ENCODE data around the gene TEPSIN. TPM values are rescaled to one million over a fixed set of nuclear protein-coding genes. Genes with fewer than 3 reads are reported as not detected.

The TEPSIN gene
- total RNA-seq, 2 experiments from 2014 or later: 28.2 to 32.2 TPM

GRCh38 chr17:81279278-81280275 lies 40.7 kb upstream of the TEPSIN start:
- ChIA-PET CTCF (interaction anchor here (1.3 kb wide), 1 partner anchor 12 kb away, joined by 3 read pairs; no protein-coding TSS in a partner anchor), POLR2A (interaction anchor here (0.6 to 0.9 kb wide), 3 partner anchors 22 to 307 kb away, joined by 3 to 4 read pairs (median 3); no protein-coding TSS in a partner anchor)
- Mint-ChIP-seq H3K4me3 (no peak overlapping the region), H3K27me3 (no peaks in the 10 kb centered on the region), H3K9me3 (no peaks in the 10 kb centered on the region), H3K4me1 (ENCODE audit: low read depth) (peaks cover 4% of the 10 kb centered on the region), H3K27ac (no peak overlapping the region), H3K36me3 (ENCODE audit: low read depth) (peaks cover 26% of the 10 kb centered on the region)
- intact Hi-C loops (cut with micrococcal nuclease): no loop called here
- ATAC-seq (no peak), DNase-seq (no peak)
- no peak for TF ChIP-seq CTCF (IDR thresholded peaks at IDR 0.05)

GRCh38 chr17:81278831-81279230 lies 40.0 kb upstream of the TEPSIN start:
- no peaks in the 10 kb centered on the region for H3K27me3 Mint-ChIP-seq
- H3K4me3 Mint-ChIP-seq: no peak overlapping the region
- no peak for ATAC-seq
- TF ChIP-seq CTCF (IDR thresholded peaks at IDR 0.05): no peak
- H3K4me1 Mint-ChIP-seq (ENCODE audit: low read depth): no peaks in the 10 kb centered on the region
- H3K9me3 Mint-ChIP-seq: no peaks in the 10 kb centered on the region
- ChIA-PET POLR2A (no interaction called here), CTCF (interaction anchor here (1.2 kb wide), 1 partner anchor 206 kb away, joined by 4 read pairs; no protein-coding TSS in a partner anchor)
- H3K36me3 Mint-ChIP-seq (ENCODE audit: low read depth): peaks cover 24% of the 10 kb centered on the region
- no peak overlapping the region for H3K27ac Mint-ChIP-seq
- no peak for DNase-seq
- intact Hi-C loops (cut with micrococcal nuclease): no loop called here

- no peak overlapping the region for H3K27ac Mint-ChIP-seq
- no peaks in the 10 kb centered on the region for H3K9me3 Mint-ChIP-seq
- intact Hi-C loops (cut with micrococcal nuclease): no loop called here
- DNase-seq (no peak), ATAC-seq (no peak)
- ChIA-PET CTCF (interaction anchor here (0.6 to 1.2 kb wide), 2 partner anchors 17 to 206 kb away, joined by 3 to 4 read pairs; partner anchors contain the start of gene SLC38A10), POLR2A (no interaction called here)
- no peak for TF ChIP-seq CTCF (IDR thresholded peaks at IDR 0.05)
- H3K4me3 Mint-ChIP-seq: no peak overlapping the region
- no peaks in the 10 kb centered on the region for H3K4me1 Mint-ChIP-seq (ENCODE audit: low read depth)
- peaks cover 28% of the 10 kb centered on the region for H3K36me3 Mint-ChIP-seq (ENCODE audit: low read depth)
- H3K27me3 Mint-ChIP-seq: no peaks in the 10 kb centered on the region
Observed at GRCh38 chr17:81277946-81278693, 39.3 kb upstream of the TEPSIN start.

GRCh38 chr17:81277421-81277820 lies 38.6 kb upstream of the TEPSIN start:
- H3K27ac Mint-ChIP-seq: no peak overlapping the region
- intact Hi-C loops (cut with micrococcal nuclease): no loop called here
- H3K36me3 Mint-ChIP-seq (ENCODE audit: low read depth): peaks cover 34% of the 10 kb centered on the region
- peaks cover 2% of the 10 kb centered on the region for H3K4me1 Mint-ChIP-seq (ENCODE audit: low read depth)
- ATAC-seq (no peak), DNase-seq (no peak)
- ChIA-PET POLR2A (interaction anchor here (1.0 kb wide), 1 partner anchor 239 kb away, joined by 3 read pairs; no protein-coding TSS in a partner anchor), CTCF (no interaction called here)
- no peak for TF ChIP-seq CTCF (IDR thresholded peaks at IDR 0.05)
- no peaks in the 10 kb centered on the region for H3K9me3 Mint-ChIP-seq
- H3K27me3 Mint-ChIP-seq: no peaks in the 10 kb centered on the region
- H3K4me3 Mint-ChIP-seq: no peak overlapping the region
